Measurements from ENCODE around the gene MYO15B.
"Not testable (repeated sequence)": the region's sequence is repeated elsewhere in the genome, so short reads cannot be mapped to it uniquely, and the experiment has no call there.

The MYO15B gene

DNA sequence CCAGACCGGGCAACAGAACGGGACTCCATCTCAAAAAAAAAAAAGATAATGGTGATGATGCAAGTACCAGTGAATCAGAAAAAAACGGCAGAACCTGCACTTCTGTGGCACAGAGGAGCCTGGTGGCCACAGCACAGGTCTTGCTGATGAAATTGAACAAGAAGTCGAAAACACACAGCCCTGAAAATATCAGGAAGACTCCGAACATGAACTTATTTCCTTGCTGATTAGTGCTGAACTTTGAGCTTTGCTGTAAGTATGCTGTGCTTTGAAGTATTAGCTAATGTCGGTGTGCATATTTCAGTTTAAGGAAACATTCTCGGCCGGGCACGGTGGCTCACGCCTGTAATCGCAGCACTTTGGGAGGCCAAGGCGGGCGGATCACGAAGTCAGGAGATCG is 10.9 kb upstream of the MYO15B start:
- DNase-seq = no peak

- DNase-seq = not testable (repeated sequence)
Observed at GRCh38 chr17:75581121-75581725, 6.4 kb upstream of the MYO15B start.

DNA sequence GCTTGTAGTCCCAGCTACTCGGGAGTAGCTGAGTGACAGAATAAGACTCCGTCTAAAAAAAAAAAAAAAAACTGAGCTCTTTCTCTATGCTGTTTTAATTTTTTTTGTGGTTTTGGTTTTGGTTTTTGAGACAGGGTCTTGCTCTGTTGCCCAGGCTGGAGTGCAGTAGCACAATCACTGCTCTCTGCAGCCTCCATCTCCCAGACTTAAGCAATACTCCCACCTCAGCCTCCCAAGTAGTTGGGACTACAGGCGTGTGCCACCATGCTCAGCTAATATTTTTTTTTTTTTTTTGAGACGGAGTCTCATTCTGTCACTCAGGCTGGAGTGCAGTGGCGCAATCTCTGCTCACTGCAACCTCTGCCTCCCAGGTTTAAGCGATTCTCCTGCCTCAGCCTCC is 4.4 kb upstream of the MYO15B start:
- not testable (repeated sequence) for DNase-seq

GRCh38 chr17:75584849-75585175 is 2.8 kb upstream of the MYO15B start:
- no peak for DNase-seq

GRCh38 chr17:75588596-75589011 is 1.0 kb downstream of the MYO15B start:
- peak; percentile 30 for DNase-seq

DNA sequence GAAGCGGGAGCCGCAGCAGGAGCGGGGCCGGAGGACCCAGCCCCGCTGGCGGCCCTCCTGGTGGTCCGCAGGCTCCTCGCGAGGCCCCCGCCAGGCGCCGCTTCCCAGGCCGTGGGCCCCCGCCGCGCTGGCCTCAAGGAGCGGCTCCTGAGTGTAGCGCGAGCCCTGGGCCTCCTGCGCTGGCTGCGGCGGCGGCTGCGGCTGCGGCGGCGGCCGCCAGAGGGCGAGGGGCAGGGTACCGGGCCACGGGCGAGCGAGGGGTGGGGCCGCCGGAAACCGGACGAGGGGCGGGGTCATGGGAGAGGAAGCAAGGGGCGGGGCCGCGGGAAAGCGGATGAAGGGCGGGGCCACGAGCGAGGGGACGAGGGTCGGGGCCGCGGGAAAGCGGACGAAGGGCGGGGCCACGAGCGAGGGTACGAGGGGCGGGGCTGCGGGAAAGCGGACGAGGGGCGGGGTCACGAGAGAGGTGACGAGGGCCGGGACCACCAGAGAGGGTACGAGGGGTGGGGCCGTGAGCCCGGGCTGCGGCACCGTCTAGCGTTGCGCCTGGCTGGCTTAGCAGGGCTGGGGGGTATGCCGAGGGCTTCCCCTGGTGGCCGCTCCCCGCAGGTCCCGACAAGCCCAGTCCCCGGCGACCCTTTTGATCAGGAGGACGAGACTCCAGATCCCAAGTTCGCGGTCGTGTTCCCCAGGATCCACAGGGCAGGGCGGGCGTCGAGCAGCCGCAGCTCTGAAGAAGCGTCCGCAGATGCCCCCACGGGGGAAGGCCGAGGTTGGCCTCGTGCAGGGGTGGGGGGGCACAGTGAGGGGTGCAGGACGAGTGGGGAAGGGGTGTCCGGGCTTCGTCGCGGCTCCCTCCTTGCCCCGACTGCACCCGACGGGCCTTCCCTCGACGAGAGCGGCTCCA is 1.7 kb downstream of the MYO15B start:
- DNase-seq = peak; percentile 87

DNA sequence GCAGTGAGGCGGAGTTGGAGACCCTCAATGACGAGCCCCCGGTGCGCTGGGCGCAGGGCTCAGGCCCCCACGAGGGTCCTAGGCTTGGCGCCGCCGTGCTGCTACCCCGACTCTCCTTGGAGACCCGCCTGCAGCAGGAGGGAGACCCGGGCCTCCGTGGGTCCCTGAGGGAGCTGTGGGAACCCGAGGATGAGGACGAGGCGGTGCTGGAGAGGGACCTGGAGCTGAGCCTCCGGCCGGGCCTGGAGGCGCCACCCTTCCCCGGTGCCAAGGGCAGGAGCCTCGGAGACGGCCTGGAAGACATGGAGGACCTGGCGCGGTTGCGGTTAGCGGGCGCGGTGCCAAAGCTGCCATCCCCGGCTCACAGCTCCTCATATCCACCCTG is 2.3 kb downstream of the MYO15B start:
- DNase-seq = no peak

GRCh38 chr17:75590314-75590761 is 2.7 kb downstream of the MYO15B start:
- no peak for DNase-seq

DNA sequence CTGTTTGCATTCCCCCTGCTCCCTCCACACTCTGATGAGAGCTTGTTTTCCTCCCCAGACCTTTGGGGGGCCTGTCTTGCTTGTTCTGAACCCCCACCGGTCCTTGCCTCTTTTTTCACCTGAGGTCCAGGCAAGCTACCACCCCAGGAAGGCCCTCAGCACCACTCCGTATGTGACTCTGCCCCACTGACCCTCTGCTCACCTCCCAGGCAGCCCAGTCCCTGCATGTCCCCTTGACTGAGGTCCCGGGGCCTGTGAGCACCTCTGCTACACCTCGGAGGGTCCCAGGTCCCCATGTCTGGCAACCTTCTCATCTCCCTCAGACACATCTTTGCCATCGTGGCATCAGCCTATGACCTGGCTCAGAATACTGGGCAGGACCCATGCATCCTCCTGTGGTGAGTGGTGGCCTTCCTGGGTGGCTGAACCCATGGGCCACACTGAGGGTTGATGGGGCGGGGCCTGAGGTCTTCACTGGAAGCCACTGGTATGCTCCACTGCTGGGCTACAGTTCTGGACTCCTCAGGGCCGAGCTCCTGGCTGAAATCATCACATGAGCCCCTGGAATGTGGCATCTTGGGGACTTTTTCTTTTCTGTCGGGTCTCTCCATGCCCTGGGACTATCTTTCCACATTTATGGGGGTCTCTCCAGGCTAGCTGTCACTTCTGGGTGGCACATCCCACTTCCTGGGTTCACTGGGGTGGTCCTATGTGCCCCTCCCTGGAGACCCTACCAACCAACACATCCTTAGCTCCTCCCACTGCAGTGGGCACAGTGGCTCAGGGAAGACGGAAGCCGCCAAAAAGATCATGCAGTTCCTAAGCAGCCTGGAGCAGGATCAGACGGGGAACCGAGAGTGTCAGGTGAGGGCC is 3.5 kb downstream of the MYO15B start:
- no peak for DNase-seq

GRCh38 chr17:75591722-75592302 is 4.2 kb downstream of the MYO15B start:
- no peak for DNase-seq

DNA sequence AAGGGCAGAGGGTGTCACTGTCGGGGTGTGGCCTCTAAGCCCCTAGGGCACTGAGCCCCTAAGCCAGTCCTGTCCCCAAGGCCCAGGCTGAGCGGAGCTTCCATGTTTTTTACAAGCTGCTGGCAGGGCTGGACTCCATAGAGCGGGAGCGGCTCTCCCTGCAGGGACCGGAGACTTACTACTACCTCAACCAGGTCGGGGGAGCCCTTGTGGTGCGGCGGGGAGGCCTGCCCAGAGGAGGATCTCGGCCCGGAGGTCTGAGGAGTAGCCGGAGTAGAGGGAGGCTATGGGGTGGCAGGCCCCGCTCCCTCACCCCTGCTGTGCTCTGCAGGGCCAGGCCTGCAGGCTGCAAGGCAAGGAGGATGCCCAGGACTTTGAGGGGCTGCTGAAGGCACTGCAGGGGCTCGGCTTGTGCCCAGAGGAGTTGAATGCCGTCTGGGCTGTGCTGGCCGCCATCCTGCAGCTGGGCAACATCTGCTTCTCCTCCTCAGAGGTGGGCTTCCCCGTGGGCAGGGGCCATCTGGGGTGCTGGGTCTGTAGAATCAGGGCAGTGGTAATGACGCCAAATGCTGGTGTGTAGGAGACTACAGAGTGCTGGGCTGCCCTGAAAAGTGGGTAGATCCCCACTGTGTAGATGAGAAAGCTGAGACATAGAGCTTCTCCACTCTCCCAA is 4.9 kb downstream of the MYO15B start:
- DNase-seq = no peak

DNA sequence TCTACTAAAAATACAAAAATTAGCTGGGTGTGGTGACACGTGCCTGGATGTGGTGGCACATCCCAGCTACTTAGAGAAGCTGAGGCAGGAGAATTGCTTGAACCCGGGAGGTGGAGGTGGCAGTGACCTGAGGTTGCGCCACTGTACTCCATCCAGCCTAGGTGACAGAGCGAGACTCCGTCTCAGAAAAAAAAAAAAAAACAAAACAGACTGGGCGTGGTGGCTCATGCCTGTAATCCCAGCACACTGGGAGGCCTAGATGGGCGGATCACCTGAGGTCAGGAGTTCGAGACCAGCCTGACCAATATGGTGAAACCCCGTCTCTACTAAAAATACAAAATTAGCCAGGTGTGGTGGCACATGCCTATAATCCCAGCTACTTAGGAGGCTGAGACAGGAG is 5.8 kb downstream of the MYO15B start:
- not testable (repeated sequence) for DNase-seq

- no peak for DNase-seq
Observed at GRCh38 chr17:75594499-75595283, 7.1 kb downstream of the MYO15B start.

- no peak for DNase-seq
Observed at GRCh38 chr17:75595284-75595919, 7.8 kb downstream of the MYO15B start.

GRCh38 chr17:75595920-75596313 is 8.3 kb downstream of the MYO15B start:
- no peak for DNase-seq

DNA sequence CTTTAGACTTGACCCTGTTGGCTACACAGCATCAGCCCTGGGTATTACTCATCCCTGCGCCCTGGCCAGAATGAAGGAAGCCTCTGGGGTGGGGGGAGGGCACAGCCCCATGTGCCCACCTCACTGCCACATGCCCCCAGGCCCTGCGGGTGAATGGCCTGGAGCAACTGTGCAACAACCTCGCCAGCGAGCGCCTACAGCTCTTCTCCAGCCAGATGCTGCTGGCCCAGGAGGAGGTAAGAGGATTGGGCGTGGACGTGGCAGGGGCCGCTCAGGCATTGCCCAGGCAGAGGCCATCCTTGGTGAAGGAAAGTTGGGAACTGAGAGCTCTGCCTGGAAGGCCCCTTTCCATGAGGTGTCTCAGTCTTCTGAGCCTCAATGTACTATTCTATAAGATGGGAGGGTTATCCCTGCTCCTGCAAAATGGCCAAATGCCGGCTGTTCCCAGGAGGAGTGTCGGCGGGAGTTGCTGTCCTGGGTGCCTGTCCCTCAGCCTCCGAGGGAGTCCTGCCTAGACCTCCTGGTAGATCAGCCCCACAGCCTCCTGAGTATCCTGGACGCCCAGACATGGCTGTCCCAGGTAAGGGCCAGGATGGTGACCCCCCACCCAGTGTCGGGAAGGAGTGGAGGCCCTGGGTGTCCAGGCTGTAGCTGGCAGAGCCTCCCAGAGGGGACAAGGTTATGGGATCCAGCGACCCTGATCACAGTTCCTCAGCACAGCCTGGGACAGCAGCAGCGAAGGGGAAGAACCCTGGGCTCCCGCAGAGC is 8.9 kb downstream of the MYO15B start:
- DNase-seq = no peak

DNA sequence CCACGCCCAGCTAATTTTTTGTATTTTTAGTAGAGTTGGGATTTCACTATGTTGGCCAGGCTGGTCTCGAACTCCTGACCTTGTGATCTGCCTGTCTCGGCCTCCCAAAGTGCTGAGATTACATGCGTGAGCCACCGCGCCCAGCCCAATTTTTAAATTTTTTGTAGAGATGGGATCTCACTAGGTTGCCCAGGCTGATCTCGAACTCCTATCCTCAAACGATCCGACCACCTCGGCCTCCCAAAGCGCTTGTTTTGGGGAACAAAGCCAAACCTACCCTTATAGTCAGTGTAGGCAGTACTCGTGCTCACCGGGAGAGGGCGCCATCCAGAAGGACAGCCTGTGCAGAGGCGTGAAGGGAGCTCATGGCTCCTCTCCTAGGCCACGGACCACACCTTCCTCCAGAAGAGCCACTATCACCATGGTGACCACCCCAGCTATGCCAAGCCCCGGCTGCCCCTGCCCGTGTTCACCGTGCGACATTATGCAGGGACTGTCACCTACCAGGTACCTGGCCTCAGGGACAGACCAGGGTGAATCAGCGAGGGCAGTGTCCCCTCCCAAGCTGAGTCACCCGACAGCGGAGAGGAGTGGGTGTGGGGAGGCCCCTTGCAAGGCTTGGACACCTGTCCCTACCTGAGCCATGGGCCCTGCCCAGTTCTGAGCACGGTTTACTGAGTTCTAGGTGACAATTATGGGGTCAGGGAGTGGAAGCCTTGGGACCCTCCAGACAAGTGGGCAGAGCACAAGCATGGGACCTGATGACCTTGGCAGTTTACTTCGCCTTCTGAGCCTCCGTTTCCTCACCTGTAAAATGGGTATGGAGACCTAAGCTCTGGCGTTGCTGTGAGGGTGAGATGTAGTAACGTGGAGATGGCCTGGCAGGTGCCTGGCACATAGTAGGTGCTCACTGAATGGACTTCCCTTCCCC is 13.7 kb downstream of the MYO15B start:
- DNase-seq = peak; percentile 22

- DNase-seq = no peak
Observed at GRCh38 chr17:75602644-75603043, 15.0 kb downstream of the MYO15B start.

DNA sequence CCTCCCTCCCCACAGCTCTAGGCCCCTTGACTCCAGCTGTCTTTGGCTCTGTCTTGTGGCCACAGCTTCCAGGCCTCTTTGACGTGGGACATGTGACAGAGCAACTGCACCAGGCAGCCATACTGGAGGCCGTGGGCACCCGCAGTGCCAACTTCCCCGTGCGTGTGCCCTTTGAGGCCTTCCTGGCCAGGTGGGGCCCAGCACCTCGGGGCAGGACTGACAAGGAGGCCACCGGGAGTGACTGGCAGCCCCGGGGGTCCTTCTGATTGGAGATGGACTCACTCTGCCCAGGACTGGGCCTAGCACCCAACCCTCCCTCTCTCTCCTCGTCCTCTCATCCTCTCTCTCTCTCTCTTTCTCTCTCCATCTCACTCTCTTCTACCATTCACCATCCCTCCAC is 15.5 kb downstream of the MYO15B start:
- no peak for DNase-seq
